Cardiac septum (tissue), 1 donor: Measurements from ENCODE around the gene TDP2. TPM values are rescaled to one million over a fixed set of nuclear protein-coding genes. Genes with fewer than 3 reads are reported as not detected.
"Not testable (repeated sequence)": the region's sequence is repeated elsewhere in the genome, so short reads cannot be mapped to it uniquely, and the experiment has no call there.

Experiments used
- DNase-seq: peaks from one replicate; pipeline ENCODE4 v3.0.0-alpha.2; 2020; ENCODE audit warnings: low spot score
- intact Hi-C: fragments of 100-400 bp; cut with DNase I; formaldehyde crosslinking; loops from one replicate; pipeline ENCODE4 v1.14.0; 2022
- long read RNA-seq: library from polyadenylated mRNA; unstranded; transcript quantifications from one replicate; pipeline ENCODE4 v2.0.0, GENCODE V29; 2021
- total RNA-seq: library from RNA; stranded (reverse); fragmentation: NEBNext Ultra II Directional; extraction: Animal tissue kit (Norgen Biotek cat#: 25700); gene quantifications from one replicate; pipeline ENCODE4 v1.2.1, GENCODE V29; 2021
- donor health status: DM: no; HTN: no; CAD: no.

The TDP2 gene
- total RNA-seq: 24.1 TPM
- long read RNA-seq, transcript TDP2-202 (7 exons, 2,071 nt): major isoform, 26 of 35 reads
- long read RNA-seq, partial matches to known transcripts: 5 of 35 reads
- long read RNA-seq, other reads (novel, unspliced or antisense): 3 of 35 reads

- peak; percentile 97 for DNase-seq
Measured at GRCh38 chr6:24666641-24667377, at the start of gene TDP2, which contains the start of gene ACOT13. Gene TDP2, minus strand, starts transcription at chr6:24666899. Its CDS starts 37 bp downstream, at chr6:24666862. Gene ACOT13, plus strand, starts transcription at chr6:24667077. Its CDS starts 187 bp downstream, at chr6:24667264.

GRCh38 chr6:24710519-24711303 is 44.0 kb upstream of the TDP2 start:
- intact Hi-C loops: no loop called here
- DNase-seq: no peak

More at GRCh38 chr6:24666641-24667377, at the start of gene TDP2, which contains the start of gene ACOT13:
- intact Hi-C loops: loop anchor here (2.0 kb wide), 1 partner anchor 54 kb away; no protein-coding TSS in a partner anchor

GRCh38 chr6:24709014-24709711 is 42.5 kb upstream of the TDP2 start:
- no peak for DNase-seq
- intact Hi-C loops: no loop called here

GRCh38 chr6:24708612-24709011 is 41.9 kb upstream of the TDP2 start:
- no peak for DNase-seq
- intact Hi-C loops: no loop called here

- intact Hi-C loops: no loop called here
- DNase-seq: no peak
Measured at GRCh38 chr6:24704468-24704867, 37.8 kb upstream of the TDP2 start.

GRCh38 chr6:24702720-24703282 is 36.1 kb upstream of the TDP2 start:
- intact Hi-C loops: no loop called here
- no peak for DNase-seq

GRCh38 chr6:24699521-24700359 is 33.0 kb upstream of the TDP2 start:
- no peak for DNase-seq
- intact Hi-C loops: loop anchor here (10.0 kb wide), 1 partner anchor 265 kb away; no protein-coding TSS in a partner anchor

- intact Hi-C loops: loop anchor here (10.0 kb wide), 1 partner anchor 261 kb away; no protein-coding TSS in a partner anchor
- no peak for DNase-seq
Measured at GRCh38 chr6:24696097-24696496, 29.4 kb upstream of the TDP2 start.

GRCh38 chr6:24695635-24696034 is 28.9 kb upstream of the TDP2 start:
- DNase-seq: not testable (repeated sequence)
- intact Hi-C loops: loop anchor here (10.0 kb wide), 1 partner anchor 261 kb away; no protein-coding TSS in a partner anchor

- no peak for DNase-seq
- intact Hi-C loops: loop anchor here (1.0 to 10.0 kb wide), 2 partner anchors 111 to 259 kb away; no protein-coding TSS in a partner anchor
Measured at GRCh38 chr6:24694198-24694597, 27.5 kb upstream of the TDP2 start.

GRCh38 chr6:24692848-24693592 is 26.3 kb upstream of the TDP2 start:
- intact Hi-C loops: loop anchor here (10.0 kb wide), 1 partner anchor 258 kb away; no protein-coding TSS in a partner anchor

GRCh38 chr6:24692415-24692814 is 25.7 kb upstream of the TDP2 start:
- intact Hi-C loops: loop anchor here (10.0 kb wide), 1 partner anchor 258 kb away; no protein-coding TSS in a partner anchor
- no peak for DNase-seq

More at GRCh38 chr6:24692848-24693592, 26.3 kb upstream of the TDP2 start:
- no peak for DNase-seq

GRCh38 chr6:24692003-24692402 is 25.3 kb upstream of the TDP2 start:
- intact Hi-C loops: loop anchor here (10.0 kb wide), 1 partner anchor 257 kb away; no protein-coding TSS in a partner anchor
- DNase-seq: no peak

GRCh38 chr6:24691550-24691949 is 24.9 kb upstream of the TDP2 start:
- no peak for DNase-seq

GRCh38 chr6:24690593-24690992 is 23.9 kb upstream of the TDP2 start:
- intact Hi-C loops: loop anchor here (10.0 kb wide), 1 partner anchor 256 kb away; no protein-coding TSS in a partner anchor
- no peak for DNase-seq

More at GRCh38 chr6:24691550-24691949, 24.9 kb upstream of the TDP2 start:
- intact Hi-C loops: loop anchor here (10.0 kb wide), 1 partner anchor 257 kb away; no protein-coding TSS in a partner anchor

GRCh38 chr6:24689964-24690363 is 23.3 kb upstream of the TDP2 start:
- no peak for DNase-seq
- intact Hi-C loops: loop anchor here (10.0 kb wide), 1 partner anchor 255 kb away; no protein-coding TSS in a partner anchor

- no peak for DNase-seq
- intact Hi-C loops: no loop called here
Measured at GRCh38 chr6:24686946-24687345, 20.2 kb upstream of the TDP2 start.
